K562 (cell line): Measurements from ENCODE around the gene WDR18. TPM values are rescaled to one million over a fixed set of nuclear protein-coding genes. Genes with fewer than 3 reads are reported as not detected.

Experiments
- CBFA2T3 ChIP-seq: fragments of 450-650 bp; IDR thresholded peaks from 2 replicates; pipeline ENCODE4 v1.6.1; 2017
- CHD2 ChIP-seq: IDR thresholded peaks from 2 replicates; pipeline ENCODE4 v1.6.1; 2011; ENCODE audit warnings: low read depth, low read length
- HDAC6 ChIP-seq: IDR thresholded peaks from 2 replicates; pipeline ENCODE4 v1.6.1; 2012; ENCODE audit warnings: low read depth, mild to moderate bottlenecking, control low read depth, inconsistent platforms, low read length, moderate library complexity
- KAT7 ChIP-seq: sonication (generic); formaldehyde crosslinking; IDR thresholded peaks from 2 replicates; pipeline ENCODE4 v1.8.0; 2022; ENCODE audit warnings: missing genetic modification reagents, mild to moderate bottlenecking, borderline replicate concordance
- MAZ ChIP-seq, 2 experiments: fragments of 450-650 bp in 1 of 2; sonication (generic) in 1 of 2; formaldehyde crosslinking; IDR thresholded peaks in 1 of 2; conservative IDR thresholded peaks in 1 of 2; 2 replicates each; pipeline versions ENCODE4 v1.4.0 to v1.5.0; 2020; ENCODE audit warnings: mild to moderate bottlenecking in 1 of 2, missing genetic modification reagents in 1 of 2
- MCM2 ChIP-seq: fragments of 450-650 bp; IDR thresholded peaks from 2 replicates; pipeline ENCODE4 v1.6.1; 2017; ENCODE audit warnings: low read depth, mild to moderate bottlenecking
- NCOA6 ChIP-seq: fragments of 450-650 bp; IDR thresholded peaks from 2 replicates; pipeline ENCODE4 v1.6.1; 2017; ENCODE audit warnings: mild to moderate bottlenecking
- NFIC ChIP-seq: fragments of 450-650 bp; IDR thresholded peaks from 2 replicates; pipeline ENCODE4 v1.6.1; 2017; ENCODE audit warnings: mild to moderate bottlenecking, inconsistent platforms
- RBM34 ChIP-seq: fragments of 200-400 bp; formaldehyde crosslinking; IDR thresholded peaks from 2 replicates; pipeline ENCODE4 v1.6.1; 2018; ENCODE audit warnings: low read length, borderline replicate concordance; ENCODE audit not compliant: insufficient read depth
- TCF3 ChIP-seq: sonication (generic); formaldehyde crosslinking; IDR thresholded peaks from 2 replicates; pipeline ENCODE4 v1.4.0; 2020; ENCODE audit warnings: mild to moderate bottlenecking, missing genetic modification reagents
- TOE1 ChIP-seq, 2 experiments: fragments of 450-650 bp in 1 of 2; sonication (generic) in 1 of 2; formaldehyde crosslinking in 1 of 2; IDR thresholded peaks; 2 replicates each; pipeline versions ENCODE4 v1.7.1 to v1.8.0; 2016 to 2022; ENCODE audit warnings: borderline replicate concordance in 2 of 2, mild to moderate bottlenecking in 2 of 2, antibody characterized with exemption in 1 of 2, inconsistent platforms in 1 of 2, low read depth in 1 of 2, missing genetic modification reagents in 1 of 2, moderate library complexity in 1 of 2
- ZBTB33 ChIP-seq: sonication (generic); formaldehyde crosslinking; IDR thresholded peaks from 2 replicates; pipeline ENCODE4 v1.8.1; 2023; ENCODE audit warnings: mild to moderate bottlenecking, missing genetic modification reagents
- ZBTB8A ChIP-seq: fragments of 450-650 bp; IDR thresholded peaks from 2 replicates; pipeline ENCODE4 v1.6.1; 2018; ENCODE audit warnings: mild to moderate bottlenecking, moderate library complexity; ENCODE audit not compliant: partially characterized antibody
- ZFX ChIP-seq: sonication (generic); formaldehyde crosslinking; IDR thresholded peaks from 2 replicates; pipeline ENCODE4 v1.8.0; 2022; ENCODE audit warnings: mild to moderate bottlenecking, missing genetic modification reagents, moderate library complexity
- ZNF280A ChIP-seq: fragments of 450-650 bp; IDR thresholded peaks from 2 replicates; pipeline ENCODE4 v1.6.1; 2018; ENCODE audit warnings: mild to moderate bottlenecking, low read depth; ENCODE audit not compliant: partially characterized antibody
- ZNF444 ChIP-seq: fragments of 250-450 bp; sonication (Bioruptor Pico); IDR thresholded peaks from 2 replicates; pipeline ENCODE4 v1.4.0; 2020; ENCODE audit warnings: mild to moderate bottlenecking, moderate library complexity
- ZNF589 ChIP-seq: fragments of 200-800 bp; sonication (Bioruptor generic); IDR thresholded peaks from 2 replicates; pipeline ENCODE4 v1.6.1; 2016; ENCODE audit warnings: low read depth, missing genetic modification characterization, missing compliant biosample characterization
- ZNF75A ChIP-seq: fragments of 450-650 bp; formaldehyde crosslinking; IDR thresholded peaks from 2 replicates; pipeline ENCODE4 v1.4.0; 2020; ENCODE audit warnings: mild to moderate bottlenecking
- polyA plus RNA-seq, 8 experiments: library from polyadenylated mRNA; depleted of rRNA in 4 of 8; stranded (reverse) in 5 of 8; unstranded in 3 of 8; fragments of >200 nt; fragmentation: Nextera tagmentation in 2 of 8; fragmentation: Illumina TruSeq in 1 of 8; extraction: Ambion mirVana in 2 of 8; extraction: Trizol in 1 of 8; gene quantifications; 2 replicates each; pipeline versions ENCODE4 v1.2.1 to v1.2.3, GENCODE V29; 2011 to 2014; ENCODE audit warnings: inconsistent platforms in 1 of 8, missing spikeins in 1 of 8
- total RNA-seq, 7 experiments: library from RNA; depleted of rRNA in 6 of 7; stranded (reverse); fragments of >200 nt in 6 of 7; fragmentation: Illumina TruSeq in 2 of 7; extraction: Trizol in 2 of 7; gene quantifications; 2 replicates each; pipeline versions ENCODE4 v1.2.1 to v1.2.3, GENCODE V29; 2011 to 2021; ENCODE audit warnings: low replicate concordance in 1 of 7
- TF ChIP-seq, protein P1 (sequence below): fragments of 450-650 bp; IDR thresholded peaks from 2 replicates; pipeline ENCODE4 v1.6.1; 2017; ENCODE audit warnings: antibody characterized with exemption, mild to moderate bottlenecking
- TF ChIP-seq, protein P2 (sequence below), 3 experiments: fragments of 200-800 bp in 1 of 3; sonication (Bioruptor generic) in 1 of 3; sonication (generic) in 1 of 3; formaldehyde crosslinking in 1 of 3; IDR thresholded peaks; 2 replicates each; pipeline versions ENCODE4 v1.6.1 to v1.8.0; 2016 to 2022; ENCODE audit warnings: mild to moderate bottlenecking in 2 of 3, missing compliant biosample characterization in 2 of 3, missing genetic modification characterization in 2 of 3, missing genetic modification reagents in 1 of 3

WDR18 gene
- total and polyA plus RNA-seq, 9 of the 15 experiments (the other 6 are each of a cell fraction or from before 2014, with no cell fraction given): 0.65 to 181 (median 30.1) TPM

DNA sequence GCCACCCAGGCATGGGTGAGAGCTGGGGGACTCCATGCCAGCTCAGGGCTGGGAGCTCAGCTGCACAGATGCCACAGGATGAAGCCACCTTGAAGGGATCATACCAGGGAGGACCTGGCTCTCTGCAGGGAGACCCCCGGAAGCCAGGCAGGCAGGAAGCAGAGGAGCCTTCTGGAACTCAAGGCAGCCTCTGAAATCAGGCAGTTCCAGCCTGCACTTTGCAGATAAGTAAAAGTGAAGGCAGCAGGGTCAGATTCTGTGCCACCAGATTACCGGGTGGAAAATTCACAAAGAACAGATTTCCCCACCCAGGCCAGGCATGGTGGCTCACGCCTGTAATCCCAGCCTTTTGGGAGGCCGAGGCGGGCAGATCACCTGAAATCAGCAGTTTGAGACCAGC is 34.2 kb downstream of the WDR18 start (continued):
- no peak for TF ChIP-seq KAT7 (CRISPR knock-in tag)
- no peak for TF ChIP-seq ZBTB33
- TF ChIP-seq TCF3 (CRISPR knock-in tag): peak; percentile 86
- 0 out of 2 replicates have a peak, but pooled peaks have one; percentile 24 for TF ChIP-seq ZFX (CRISPR knock-in tag)
- no peak for TF ChIP-seq ZNF280A
- 0 out of 2 replicates have a peak, but pooled peaks have one; percentile 16 for TF ChIP-seq ZNF589 (CRISPR knock-in tag)
- no peak for TF ChIP-seq ZNF75A (CRISPR knock-in tag)
- TF ChIP-seq, protein P1, sequence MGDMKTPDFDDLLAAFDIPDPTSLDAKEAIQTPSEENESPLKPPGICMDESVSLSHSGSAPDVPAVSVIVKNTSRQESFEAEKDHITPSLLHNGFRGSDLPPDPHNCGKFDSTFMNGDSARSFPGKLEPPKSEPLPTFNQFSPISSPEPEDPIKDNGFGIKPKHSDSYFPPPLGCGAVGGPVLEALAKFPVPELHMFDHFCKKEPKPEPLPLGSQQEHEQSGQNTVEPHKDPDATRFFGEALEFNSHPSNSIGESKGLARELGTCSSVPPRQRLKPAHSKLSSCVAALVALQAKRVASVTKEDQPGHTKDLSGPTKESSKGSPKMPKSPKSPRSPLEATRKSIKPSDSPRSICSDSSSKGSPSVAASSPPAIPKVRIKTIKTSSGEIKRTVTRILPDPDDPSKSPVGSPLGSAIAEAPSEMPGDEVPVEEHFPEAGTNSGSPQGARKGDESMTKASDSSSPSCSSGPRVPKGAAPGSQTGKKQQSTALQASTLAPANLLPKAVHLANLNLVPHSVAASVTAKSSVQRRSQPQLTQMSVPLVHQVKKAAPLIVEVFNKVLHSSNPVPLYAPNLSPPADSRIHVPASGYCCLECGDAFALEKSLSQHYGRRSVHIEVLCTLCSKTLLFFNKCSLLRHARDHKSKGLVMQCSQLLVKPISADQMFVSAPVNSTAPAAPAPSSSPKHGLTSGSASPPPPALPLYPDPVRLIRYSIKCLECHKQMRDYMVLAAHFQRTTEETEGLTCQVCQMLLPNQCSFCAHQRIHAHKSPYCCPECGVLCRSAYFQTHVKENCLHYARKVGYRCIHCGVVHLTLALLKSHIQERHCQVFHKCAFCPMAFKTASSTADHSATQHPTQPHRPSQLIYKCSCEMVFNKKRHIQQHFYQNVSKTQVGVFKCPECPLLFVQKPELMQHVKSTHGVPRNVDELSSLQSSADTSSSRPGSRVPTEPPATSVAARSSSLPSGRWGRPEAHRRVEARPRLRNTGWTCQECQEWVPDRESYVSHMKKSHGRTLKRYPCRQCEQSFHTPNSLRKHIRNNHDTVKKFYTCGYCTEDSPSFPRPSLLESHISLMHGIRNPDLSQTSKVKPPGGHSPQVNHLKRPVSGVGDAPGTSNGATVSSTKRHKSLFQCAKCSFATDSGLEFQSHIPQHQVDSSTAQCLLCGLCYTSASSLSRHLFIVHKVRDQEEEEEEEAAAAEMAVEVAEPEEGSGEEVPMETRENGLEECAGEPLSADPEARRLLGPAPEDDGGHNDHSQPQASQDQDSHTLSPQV: no peak
- TF ChIP-seq RBM34: no peak
- no peak for TF ChIP-seq ZNF444
- TF ChIP-seq TOE1 (IDR thresholded peaks at IDR 0.05; ENCODE audit: borderline replicate concordance): no peak
- no peak for TF ChIP-seq TOE1 (CRISPR knock-in tag; IDR thresholded peaks at IDR 0.05; ENCODE audit: borderline replicate concordance, low read depth)
- no peak for TF ChIP-seq NCOA6
- no peak for TF ChIP-seq HDAC6
- TF ChIP-seq CBFA2T3: peak; percentile 92
- TF ChIP-seq CHD2: no peak
- TF ChIP-seq NFIC: peak; percentile 40; the same call in 1 of the 2 replicates
- TF ChIP-seq, protein P2, sequence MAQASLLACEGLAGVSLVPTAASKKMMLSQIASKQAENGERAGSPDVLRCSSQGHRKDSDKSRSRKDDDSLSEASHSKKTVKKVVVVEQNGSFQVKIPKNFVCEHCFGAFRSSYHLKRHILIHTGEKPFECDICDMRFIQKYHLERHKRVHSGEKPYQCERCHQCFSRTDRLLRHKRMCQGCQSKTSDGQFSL (CRISPR knock-in tag; IDR thresholded peaks at IDR 0.05): no peak
- TF ChIP-seq, protein P2 (tag; IDR thresholded peaks at IDR 0.05): no peak
- TF ChIP-seq MAZ (CRISPR knock-in tag; conservative IDR thresholded peaks at IDR 0.05 in 1 of 2, IDR thresholded peaks at IDR 0.05 in 1 of 2): no peak
- TF ChIP-seq MCM2: no peak
- TF ChIP-seq ZBTB8A: no peak
